Cardiac fibroblast (primary cell): ENCODE results near the gene RPS6KA3.
"Not testable (repeated sequence)": the region's sequence is repeated elsewhere in the genome, so short reads cannot be mapped to it uniquely, and the experiment has no call there.

Source experiments
- DNase-seq, 2 donors: peaks; one replicate each; pipeline versions ENCODE4 v3.0.0 to v3.0.0-alpha.2; 2010; ENCODE audit warnings: low read depth in 2 of 2
- H3K4me3 ChIP-seq, 2 donors: replicated peaks in 1 of 2; 1 replicate in 1 of 2; 2 replicates in 1 of 2; pipeline ENCODE4 v1.5.1; 2011; ENCODE audit warnings: low read depth in 2 of 2, low read length in 2 of 2, mild to moderate bottlenecking in 2 of 2, moderate library complexity in 1 of 2
- TF ChIP-seq, protein P1 (sequence below): IDR thresholded peaks from one replicate; pipeline ENCODE4 v1.5.1; 2011; ENCODE audit warnings: low read depth, mild to moderate bottlenecking, low read length, inconsistent platforms

Gene RPS6KA3

DNA sequence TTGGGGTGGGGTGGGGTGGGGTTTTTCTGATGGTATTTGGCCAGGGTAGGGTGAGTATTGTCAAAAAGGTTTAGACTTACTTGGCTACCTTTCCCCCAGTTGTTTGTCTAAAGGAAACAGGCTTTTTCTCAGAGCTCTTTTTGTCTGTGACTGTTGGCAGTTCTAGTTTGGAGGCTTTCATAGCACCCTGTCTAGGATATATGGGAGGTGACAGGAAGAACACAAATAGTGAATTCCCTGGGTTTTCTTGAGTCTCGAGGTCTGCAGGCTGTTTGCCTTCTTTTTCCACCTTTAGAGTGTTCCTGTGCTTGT, 13.5 kb downstream of the RPS6KA3 start:
- DNase-seq, result no peak
- TF ChIP-seq, protein P1, sequence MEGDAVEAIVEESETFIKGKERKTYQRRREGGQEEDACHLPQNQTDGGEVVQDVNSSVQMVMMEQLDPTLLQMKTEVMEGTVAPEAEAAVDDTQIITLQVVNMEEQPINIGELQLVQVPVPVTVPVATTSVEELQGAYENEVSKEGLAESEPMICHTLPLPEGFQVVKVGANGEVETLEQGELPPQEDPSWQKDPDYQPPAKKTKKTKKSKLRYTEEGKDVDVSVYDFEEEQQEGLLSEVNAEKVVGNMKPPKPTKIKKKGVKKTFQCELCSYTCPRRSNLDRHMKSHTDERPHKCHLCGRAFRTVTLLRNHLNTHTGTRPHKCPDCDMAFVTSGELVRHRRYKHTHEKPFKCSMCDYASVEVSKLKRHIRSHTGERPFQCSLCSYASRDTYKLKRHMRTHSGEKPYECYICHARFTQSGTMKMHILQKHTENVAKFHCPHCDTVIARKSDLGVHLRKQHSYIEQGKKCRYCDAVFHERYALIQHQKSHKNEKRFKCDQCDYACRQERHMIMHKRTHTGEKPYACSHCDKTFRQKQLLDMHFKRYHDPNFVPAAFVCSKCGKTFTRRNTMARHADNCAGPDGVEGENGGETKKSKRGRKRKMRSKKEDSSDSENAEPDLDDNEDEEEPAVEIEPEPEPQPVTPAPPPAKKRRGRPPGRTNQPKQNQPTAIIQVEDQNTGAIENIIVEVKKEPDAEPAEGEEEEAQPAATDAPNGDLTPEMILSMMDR, result no peak
- no peak overlapping the region for H3K4me3 ChIP-seq

DNA sequence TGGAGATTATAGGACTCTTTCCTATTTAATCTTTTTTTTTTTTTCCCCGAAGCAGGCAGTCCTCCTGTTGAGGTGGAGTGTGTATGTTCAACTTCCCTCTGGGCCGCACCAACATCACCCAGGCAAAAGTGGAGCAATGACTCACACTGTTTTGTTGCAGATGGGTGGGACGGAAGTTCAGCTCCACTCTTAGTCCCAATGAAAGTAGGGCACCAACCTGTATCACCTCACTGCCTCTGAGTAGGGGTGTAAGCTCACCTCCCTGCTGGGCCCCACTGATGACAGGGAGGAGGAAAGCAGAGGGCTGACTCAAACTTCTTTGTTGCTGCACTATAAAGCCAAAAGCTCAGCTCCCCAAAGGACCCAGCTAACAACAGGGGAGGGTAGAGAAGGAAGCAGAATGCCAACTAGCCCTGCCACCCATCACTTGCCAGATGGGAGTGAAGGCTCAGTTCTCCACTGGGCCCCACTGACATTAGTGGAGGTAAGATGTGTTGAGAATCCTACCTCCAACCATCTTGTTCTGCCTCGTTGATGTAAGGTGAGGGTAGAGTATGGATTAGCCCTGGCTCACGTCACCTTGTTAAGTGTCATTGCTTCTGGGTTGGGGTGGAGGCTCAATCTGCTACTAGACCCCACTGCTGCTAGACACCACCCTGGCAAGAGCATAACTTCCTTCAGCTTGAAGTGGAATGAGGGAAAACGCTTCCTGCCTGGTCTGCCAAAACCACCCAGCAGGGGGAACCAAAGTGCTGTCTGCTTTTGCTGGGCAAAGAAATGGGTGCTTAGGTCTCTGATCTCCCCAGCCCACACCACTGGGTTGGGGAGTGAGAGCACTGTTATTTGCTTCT, 14.1 kb downstream of the RPS6KA3 start:
- H3K4me3 ChIP-seq, result no peak overlapping the region
- TF ChIP-seq, protein P1, result peak; percentile 67

DNA sequence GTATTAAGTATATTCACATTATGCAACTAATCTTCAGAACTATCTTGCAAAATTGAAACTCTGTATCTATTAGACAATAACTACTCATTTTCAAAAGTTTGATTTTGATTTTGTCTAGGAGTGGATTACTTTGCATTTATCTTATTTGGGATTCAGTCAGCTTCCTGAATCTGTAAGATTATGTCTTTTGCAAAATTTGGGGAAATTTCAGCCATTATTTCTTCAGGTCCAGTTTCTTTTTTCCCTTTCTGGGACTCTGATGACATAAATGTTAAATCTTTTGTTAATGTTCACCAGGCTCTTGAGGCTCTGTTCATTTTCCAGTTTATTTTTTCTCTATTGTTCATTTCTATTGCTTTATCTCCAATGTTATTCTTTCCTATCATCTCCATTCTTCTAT, 15.0 kb downstream of the RPS6KA3 start:
- TF ChIP-seq, protein P1, result no peak
- no peak overlapping the region for H3K4me3 ChIP-seq
- no peak for DNase-seq

More for the DNA sequence above, 14.1 kb downstream of the RPS6KA3 start:
- peak; percentile 57 to 68 for DNase-seq

DNA sequence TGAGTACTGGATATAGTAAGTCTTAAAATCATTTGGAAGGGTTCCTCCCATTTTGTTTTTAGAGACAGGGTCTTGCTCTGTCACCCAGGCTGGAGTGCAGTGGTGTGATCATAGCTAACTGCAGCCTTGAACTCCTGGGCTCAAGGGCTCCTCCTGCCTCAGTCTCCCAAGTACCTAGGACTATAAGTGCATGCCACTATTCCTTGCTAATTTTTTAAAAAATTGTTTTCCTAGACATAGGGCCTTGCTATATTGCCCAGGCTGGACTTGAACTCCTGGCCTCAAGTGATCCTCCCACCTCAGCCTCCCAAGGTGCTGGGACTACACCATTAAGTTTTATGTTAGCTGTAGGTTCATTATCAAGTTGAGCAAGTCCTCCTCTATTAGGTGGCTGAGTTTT, 16.6 kb downstream of the RPS6KA3 start:
- H3K4me3 ChIP-seq, DNase-seq: not testable (repeated sequence)

DNA sequence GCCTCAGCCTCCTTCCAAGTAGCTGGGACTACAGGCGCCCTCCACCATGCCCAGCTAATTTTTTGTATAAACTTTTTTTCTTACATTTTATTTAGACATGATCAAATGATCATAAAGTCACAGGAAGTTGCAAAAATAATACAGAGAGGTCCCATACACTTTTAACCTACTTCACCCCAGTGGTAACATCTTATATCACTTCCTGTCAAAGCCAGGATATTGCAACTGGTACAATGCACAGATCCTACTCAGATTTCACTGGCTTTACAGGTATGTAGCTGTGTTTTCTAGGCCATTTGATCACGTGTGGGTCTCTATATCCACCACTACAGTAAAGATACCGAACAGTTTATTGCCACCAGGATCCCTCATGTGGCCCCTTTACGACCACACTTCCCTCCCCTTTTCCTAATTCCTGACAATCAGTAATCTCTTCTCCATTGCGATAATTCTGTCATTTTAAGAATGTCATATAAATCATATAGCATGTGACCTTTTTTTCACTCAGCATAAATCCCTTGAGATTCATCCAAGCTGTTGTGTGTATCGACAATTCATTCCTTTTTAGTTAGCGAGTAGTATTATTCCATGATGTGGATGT, 18.0 kb downstream of the RPS6KA3 start:
- TF ChIP-seq, protein P1, result no peak
- H3K4me3 ChIP-seq, result no peak overlapping the region
- no peak for DNase-seq

DNA sequence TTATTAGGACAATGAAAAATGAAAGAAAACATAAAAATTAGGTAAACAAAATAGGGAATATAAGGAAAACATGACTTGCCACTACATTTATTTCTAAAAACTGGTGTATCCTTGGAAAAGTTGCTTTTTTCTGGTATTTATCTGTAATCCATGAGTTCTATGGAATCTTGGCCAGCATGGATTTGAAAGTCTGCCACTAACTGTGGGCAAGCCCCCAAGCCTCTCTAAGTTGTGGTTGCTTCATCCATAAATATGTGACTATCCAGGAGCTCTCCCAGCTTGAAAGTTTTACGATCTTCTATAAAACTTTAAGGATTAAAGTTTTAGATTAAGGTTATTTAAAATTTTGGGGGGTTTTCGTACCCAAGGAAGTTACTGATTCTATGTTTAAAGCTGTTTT, 21.8 kb downstream of the RPS6KA3 start:
- TF ChIP-seq, protein P1, result no peak
- peak in 1 of 2 donors; percentile 63 for DNase-seq
- H3K4me3 ChIP-seq, result no peak overlapping the region

DNA sequence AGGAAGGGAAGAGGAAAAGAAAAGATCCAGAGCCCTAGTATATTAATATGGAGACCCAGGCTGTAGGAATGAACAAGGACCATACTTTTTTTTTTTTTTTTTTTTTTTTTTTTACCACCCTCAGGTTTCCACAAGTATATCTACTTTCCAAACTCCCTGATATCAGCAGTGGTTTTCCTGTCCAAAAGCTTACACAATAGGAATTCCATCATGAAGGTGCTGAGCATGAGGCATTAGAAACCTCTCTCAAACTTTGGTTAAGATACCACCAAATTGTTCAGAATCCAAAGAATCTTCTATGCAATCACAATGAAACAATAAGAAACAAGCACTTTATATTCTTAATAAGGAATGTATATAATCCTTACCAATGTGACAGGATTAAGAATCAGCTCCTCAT, 26.5 kb downstream of the RPS6KA3 start:
- peak in 1 of 2 donors; percentile 24 for DNase-seq
- TF ChIP-seq, protein P1, result no peak
- H3K4me3 ChIP-seq, result no peak overlapping the region
